Activated CD8-positive, alpha-beta memory T cell treated with anti-CD3 and anti-CD28 coated beads, Interleukin-2, amount 50 U/mL, for 24 hours (primary cell): ENCODE data around the gene SCN9A.
"Not testable (repeated sequence)": the region's sequence is repeated elsewhere in the genome, so short reads cannot be mapped to it uniquely, and the experiment has no call there.

Source experiments
- DNase-seq: peaks from one replicate; pipeline ENCODE4 v3.0.0-alpha.2; 2020; ENCODE audit errors: extremely low read depth

SCN9A gene

GRCh38 chr2:166375195-166375735, 479 bp downstream of the SCN9A start:
- DNase-seq: no peak

- no peak for DNase-seq
These were observed 1.8 kb downstream of the SCN9A start for GRCh38 chr2:166373951-166374350.

GRCh38 chr2:166373539-166373938, 2.2 kb downstream of the SCN9A start:
- DNase-seq: no peak

- no peak for DNase-seq
These were observed 2.6 kb downstream of the SCN9A start for GRCh38 chr2:166373105-166373504.

GRCh38 chr2:166372046-166372445, 3.7 kb downstream of the SCN9A start:
- no peak for DNase-seq

GRCh38 chr2:166365803-166366420, 9.8 kb downstream of the SCN9A start:
- DNase-seq: no peak

GRCh38 chr2:166365239-166365638, 10.5 kb downstream of the SCN9A start:
- DNase-seq: no peak

GRCh38 chr2:166364476-166365161, 11.1 kb downstream of the SCN9A start:
- DNase-seq: no peak

- DNase-seq: no peak
These were observed 14.2 kb downstream of the SCN9A start for GRCh38 chr2:166361351-166362153.

- no peak for DNase-seq
These were observed 14.8 kb downstream of the SCN9A start for GRCh38 chr2:166360906-166361305.

- DNase-seq: no peak
These were observed 15.3 kb downstream of the SCN9A start for GRCh38 chr2:166360426-166360825.

GRCh38 chr2:166357950-166358321, 17.8 kb downstream of the SCN9A start:
- not testable (repeated sequence) for DNase-seq

GRCh38 chr2:166357068-166357949, 18.4 kb downstream of the SCN9A start:
- DNase-seq: no peak

GRCh38 chr2:166351319-166351718, 24.4 kb downstream of the SCN9A start:
- no peak for DNase-seq

- no peak for DNase-seq
These were observed 25.2 kb downstream of the SCN9A start for GRCh38 chr2:166350525-166350924.

- DNase-seq: no peak
These were observed 31.2 kb downstream of the SCN9A start for GRCh38 chr2:166344286-166345113.

GRCh38 chr2:166343467-166343866, 32.3 kb downstream of the SCN9A start:
- no peak for DNase-seq

GRCh38 chr2:166341426-166341825, 34.3 kb downstream of the SCN9A start:
- no peak for DNase-seq

GRCh38 chr2:166338831-166339339, 36.9 kb downstream of the SCN9A start:
- no peak for DNase-seq

- DNase-seq: no peak
These were observed 37.8 kb downstream of the SCN9A start for GRCh38 chr2:166337932-166338331.
